GM19324 (cell line): ENCODE results near the gene TMEM63A.
"Not testable (repeated sequence)": the region's sequence is repeated elsewhere in the genome, so short reads cannot be mapped to it uniquely, and the experiment has no call there.

Experiments used
- ATAC-seq: cut with Tn5 transposase; IDR thresholded peaks from one replicate; pipeline ENCODE4 v1.9.1; 2021; ENCODE audit warnings: mild to moderate bottlenecking, moderate library complexity; ENCODE audit not compliant: unreplicated experiment, low FRiP score

The TMEM63A gene

GRCh38 chr1:225823811-225824261, 58.3 kb downstream of the TMEM63A start:
- no peak for ATAC-seq

GRCh38 chr1:225822655-225823403, 59.4 kb downstream of the TMEM63A start:
- no peak for ATAC-seq

GRCh38 chr1:225820522-225821120, 61.6 kb downstream of the TMEM63A start:
- no peak for ATAC-seq

- ATAC-seq = no peak
These were observed 62.6 kb downstream of the TMEM63A start for GRCh38 chr1:225819346-225820192.

GRCh38 chr1:225818229-225818628, 64.0 kb downstream of the TMEM63A start:
- ATAC-seq = no peak

GRCh38 chr1:225817611-225818061, 64.5 kb downstream of the TMEM63A start:
- ATAC-seq = no peak

- ATAC-seq = no peak
These were observed 65.3 kb downstream of the TMEM63A start for GRCh38 chr1:225816643-225817538.

- no peak for ATAC-seq
These were observed 66.5 kb downstream of the TMEM63A start for GRCh38 chr1:225815526-225816178.

GRCh38 chr1:225815090-225815489, 67.1 kb downstream of the TMEM63A start:
- ATAC-seq = not testable (repeated sequence)

- ATAC-seq = no peak
These were observed 67.8 kb downstream of the TMEM63A start for GRCh38 chr1:225814381-225814780.

- no peak for ATAC-seq
These were observed 68.8 kb downstream of the TMEM63A start for GRCh38 chr1:225813214-225813964.

GRCh38 chr1:225812488-225813213, 69.5 kb downstream of the TMEM63A start:
- no peak for ATAC-seq

- ATAC-seq = no peak
These were observed 70.3 kb downstream of the TMEM63A start for GRCh38 chr1:225811622-225812487.

GRCh38 chr1:225810579-225811538, 71.3 kb downstream of the TMEM63A start:
- not testable (repeated sequence) for ATAC-seq

- peak; percentile 97 for ATAC-seq
These were observed 72.2 kb downstream of the TMEM63A start, which contains the start of gene EPHX1 for GRCh38 chr1:225809842-225810578. TSS of gene EPHX1 (plus strand) at chr1:225810124. CDS start at chr1:225828730, 18,606 bp downstream.
